ENCODE results near the gene BRD2.

GRCh38 chr6:32968093-32968866 lies at the start of gene BRD2:
- TF ChIP-seq EZH2 (optimal IDR thresholded peaks at IDR 0.05; ENCODE audit: low read depth, low read length) (no peak), CTCF (IDR thresholded peaks at IDR 0.05; ENCODE audit: low read length) (no peak), EZH2phosphoT487 (IDR thresholded peaks at IDR 0.05; ENCODE audit: low read length) (no peak)
